ENCODE results near the gene CDH18. TPM values are rescaled to one million over a fixed set of nuclear protein-coding genes. Genes with fewer than 3 reads are reported as not detected.

The CDH18 gene
- total RNA-seq, 2 experiments from 2014 or later: not detected

- Mint-ChIP-seq H3K4me3 (no peak overlapping the region), H3K36me3 (no peaks in the 10 kb centered on the region), H3K9me3 (peaks cover 2% of the 10 kb centered on the region), H3K27ac (no peak overlapping the region), H3K4me1 (no peaks in the 10 kb centered on the region), H3K27me3 (no peaks in the 10 kb centered on the region)
- no peak for DNase-seq
Observed at GRCh38 chr5:19751326-19751725, 236.7 kb downstream of the CDH18 start.

- Mint-ChIP-seq H3K27me3 (no peaks in the 10 kb centered on the region), H3K36me3 (no peaks in the 10 kb centered on the region), H3K9me3 (no peaks in the 10 kb centered on the region), H3K4me1 (no peaks in the 10 kb centered on the region), H3K4me3 (no peak overlapping the region), H3K27ac (no peak overlapping the region)
- no peak for DNase-seq
Observed at GRCh38 chr5:19745247-19745646, 242.8 kb downstream of the CDH18 start.

GRCh38 chr5:19739671-19740070, 248.3 kb downstream of the CDH18 start:
- Mint-ChIP-seq H3K4me3 (no peak overlapping the region), H3K4me1 (no peaks in the 10 kb centered on the region), H3K36me3 (no peaks in the 10 kb centered on the region), H3K9me3 (no peaks in the 10 kb centered on the region), H3K27ac (no peak overlapping the region), H3K27me3 (no peaks in the 10 kb centered on the region)
- no peak for DNase-seq

- no peak for DNase-seq
- H3K27ac Mint-ChIP-seq: no peak overlapping the region
- H3K27me3 Mint-ChIP-seq: no peaks in the 10 kb centered on the region
- H3K4me1 Mint-ChIP-seq: no peaks in the 10 kb centered on the region
- no peaks in the 10 kb centered on the region for H3K36me3 Mint-ChIP-seq
- no peaks in the 10 kb centered on the region for H3K9me3 Mint-ChIP-seq
- no peak overlapping the region for H3K4me3 Mint-ChIP-seq
Observed at GRCh38 chr5:19734776-19735175, 253.2 kb downstream of the CDH18 start.

GRCh38 chr5:19733612-19734495, 254.1 kb downstream of the CDH18 start:
- Mint-ChIP-seq H3K27ac (no peak overlapping the region), H3K36me3 (no peaks in the 10 kb centered on the region), H3K9me3 (no peaks in the 10 kb centered on the region), H3K27me3 (no peaks in the 10 kb centered on the region), H3K4me1 (no peaks in the 10 kb centered on the region), H3K4me3 (no peak overlapping the region)
- DNase-seq: no peak

GRCh38 chr5:19728571-19728970, 259.4 kb downstream of the CDH18 start:
- DNase-seq: no peak
- Mint-ChIP-seq H3K4me3 (no peak overlapping the region), H3K36me3 (no peaks in the 10 kb centered on the region), H3K4me1 (no peaks in the 10 kb centered on the region), H3K27ac (no peak overlapping the region), H3K9me3 (no peaks in the 10 kb centered on the region), H3K27me3 (no peaks in the 10 kb centered on the region)

GRCh38 chr5:19719109-19719508, 268.9 kb downstream of the CDH18 start:
- no peak for DNase-seq
- Mint-ChIP-seq H3K9me3 (peaks cover 1% of the 10 kb centered on the region), H3K27ac (no peak overlapping the region), H3K27me3 (no peaks in the 10 kb centered on the region), H3K4me3 (no peak overlapping the region), H3K36me3 (no peaks in the 10 kb centered on the region), H3K4me1 (no peaks in the 10 kb centered on the region)

- H3K9me3 Mint-ChIP-seq: peaks cover 2% of the 10 kb centered on the region
- no peak overlapping the region for H3K27ac Mint-ChIP-seq
- H3K36me3 Mint-ChIP-seq: no peaks in the 10 kb centered on the region
- no peaks in the 10 kb centered on the region for H3K4me1 Mint-ChIP-seq
- DNase-seq: no peak
- H3K27me3 Mint-ChIP-seq: no peaks in the 10 kb centered on the region
- no peak overlapping the region for H3K4me3 Mint-ChIP-seq
Observed at GRCh38 chr5:19713740-19714139, 274.3 kb downstream of the CDH18 start.

- Mint-ChIP-seq H3K27ac (no peak overlapping the region), H3K9me3 (peaks cover 2% of the 10 kb centered on the region), H3K4me3 (no peak overlapping the region), H3K36me3 (no peaks in the 10 kb centered on the region), H3K4me1 (no peaks in the 10 kb centered on the region), H3K27me3 (no peaks in the 10 kb centered on the region)
- no peak for DNase-seq
Observed at GRCh38 chr5:19709403-19709802, 278.6 kb downstream of the CDH18 start.

GRCh38 chr5:19706776-19707175, 281.2 kb downstream of the CDH18 start:
- Mint-ChIP-seq H3K27me3 (no peaks in the 10 kb centered on the region), H3K27ac (no peak overlapping the region), H3K9me3 (peaks cover 8% of the 10 kb centered on the region), H3K36me3 (no peaks in the 10 kb centered on the region), H3K4me3 (no peak overlapping the region), H3K4me1 (no peaks in the 10 kb centered on the region)
- DNase-seq: no peak

GRCh38 chr5:19701731-19702130, 286.3 kb downstream of the CDH18 start:
- H3K27ac Mint-ChIP-seq: no peak overlapping the region
- H3K4me3 Mint-ChIP-seq: no peak overlapping the region
- peaks cover 6% of the 10 kb centered on the region for H3K9me3 Mint-ChIP-seq
- no peak for DNase-seq
- no peaks in the 10 kb centered on the region for H3K36me3 Mint-ChIP-seq
- no peaks in the 10 kb centered on the region for H3K27me3 Mint-ChIP-seq
- no peaks in the 10 kb centered on the region for H3K4me1 Mint-ChIP-seq

GRCh38 chr5:19694949-19695611, 292.9 kb downstream of the CDH18 start:
- Mint-ChIP-seq H3K4me3 (no peak overlapping the region), H3K36me3 (no peaks in the 10 kb centered on the region), H3K9me3 (no peaks in the 10 kb centered on the region), H3K4me1 (no peaks in the 10 kb centered on the region), H3K27me3 (no peaks in the 10 kb centered on the region), H3K27ac (no peak overlapping the region)
- no peak for DNase-seq

- H3K36me3 Mint-ChIP-seq: no peaks in the 10 kb centered on the region
- no peak overlapping the region for H3K27ac Mint-ChIP-seq
- no peak overlapping the region for H3K4me3 Mint-ChIP-seq
- H3K9me3 Mint-ChIP-seq: peaks cover 3% of the 10 kb centered on the region
- H3K27me3 Mint-ChIP-seq: no peaks in the 10 kb centered on the region
- DNase-seq: no peak
- H3K4me1 Mint-ChIP-seq: no peaks in the 10 kb centered on the region
Observed at GRCh38 chr5:19690978-19691377, 297.0 kb downstream of the CDH18 start.

- no peaks in the 10 kb centered on the region for H3K27me3 Mint-ChIP-seq
- no peak overlapping the region for H3K4me3 Mint-ChIP-seq
- H3K4me1 Mint-ChIP-seq: no peaks in the 10 kb centered on the region
Observed at GRCh38 chr5:19685473-19685872, 302.5 kb downstream of the CDH18 start.

GRCh38 chr5:19676895-19677294, 311.1 kb downstream of the CDH18 start:
- no peaks in the 10 kb centered on the region for H3K36me3 Mint-ChIP-seq

More at GRCh38 chr5:19685473-19685872, 302.5 kb downstream of the CDH18 start:
- H3K36me3 Mint-ChIP-seq: no peaks in the 10 kb centered on the region
- DNase-seq: no peak
- no peak overlapping the region for H3K27ac Mint-ChIP-seq
- H3K9me3 Mint-ChIP-seq: peaks cover 3% of the 10 kb centered on the region

GRCh38 chr5:19660679-19661078, 327.3 kb downstream of the CDH18 start:
- Mint-ChIP-seq H3K27ac (no peak overlapping the region), H3K4me3 (no peak overlapping the region), H3K9me3 (peaks cover 1% of the 10 kb centered on the region), H3K27me3 (no peaks in the 10 kb centered on the region), H3K4me1 (no peaks in the 10 kb centered on the region), H3K36me3 (no peaks in the 10 kb centered on the region)
- no peak for DNase-seq

More at GRCh38 chr5:19676895-19677294, 311.1 kb downstream of the CDH18 start:
- H3K27me3 Mint-ChIP-seq: no peaks in the 10 kb centered on the region
- no peaks in the 10 kb centered on the region for H3K4me1 Mint-ChIP-seq
- no peak for DNase-seq
- H3K9me3 Mint-ChIP-seq: peaks cover 13% of the 10 kb centered on the region
- H3K4me3 Mint-ChIP-seq: no peak overlapping the region
- H3K27ac Mint-ChIP-seq: no peak overlapping the region

Measured in activated naive CD8-positive, alpha-beta T cell treated with anti-CD3 and anti-CD28 coated beads for 36 hours (primary cell).